H1 (cell line): ENCODE measurements around the gene ARMC6. TPM values are rescaled to one million over a fixed set of nuclear protein-coding genes. Genes with fewer than 3 reads are reported as not detected.

Experiments used
- CTCF ChIA-PET: fragments of 300-600 bp; sonication (Branson Sonifier 250); formaldehyde crosslinking; loops from one replicate; lab custom pipeline; 2021; ENCODE audit not compliant: partially characterized antibody; lab: Charles Lee
- POLR2A ChIA-PET: fragments of 300-600 bp; sonication (Branson Sonifier 250); formaldehyde crosslinking; loops from one replicate; lab custom pipeline; 2021; ENCODE audit warnings: inconsistent platforms; ENCODE audit not compliant: partially characterized antibody; lab: Charles Lee
- DNase-seq, 2 experiments: peaks; one replicate each; pipeline versions ENCODE4 v3.0.0 to v3.0.0-alpha.2; 2010 to 2022; ENCODE audit warnings: low spot score in 2 of 2, low read depth in 1 of 2, mixed read lengths in 1 of 2
- FAIRE-seq: peaks from 2 replicates; lab custom pipeline; 2011; peaks lifted over from hg19 to GRCh38; lab: Jason Lieb, UNC
- H2AFZ ChIP-seq: 2 replicates; pipeline ENCODE4 v1.8.1; 2012; ENCODE audit warnings: low read length, inconsistent platforms
- H2AK5ac ChIP-seq: 2 replicates; pipeline ENCODE4 v1.6.1; 2013; ENCODE audit warnings: low read depth, low read length
- H2BK120ac ChIP-seq: replicated peaks from 2 replicates; pipeline ENCODE3; 2013; ENCODE audit warnings: low read depth, low read length, inconsistent platforms
- H2BK12ac ChIP-seq: 2 replicates; pipeline ENCODE4 v1.6.1; 2013; ENCODE audit warnings: low read depth, low read length
- H2BK15ac ChIP-seq: 2 replicates; pipeline ENCODE4 v1.6.1; 2013; ENCODE audit warnings: low read length
- H2BK20ac ChIP-seq: 2 replicates; pipeline ENCODE4 v1.6.1; 2013; ENCODE audit warnings: low read length
- H2BK5ac ChIP-seq: 2 replicates; pipeline ENCODE4 v1.6.1; 2013; ENCODE audit warnings: low read depth, low read length
- H3K14ac ChIP-seq: 2 replicates; pipeline ENCODE4 v1.6.1; 2013; ENCODE audit warnings: inconsistent platforms; ENCODE audit not compliant: insufficient read length
- H3K18ac ChIP-seq: 2 replicates; pipeline ENCODE4 v1.6.1; 2013; ENCODE audit warnings: low read length; ENCODE audit errors: extremely low read depth
- H3K23ac ChIP-seq: 2 replicates; pipeline ENCODE4 v1.6.1; 2013; ENCODE audit warnings: inconsistent platforms; ENCODE audit not compliant: insufficient read length
- H3K23me2 ChIP-seq: 2 replicates; pipeline ENCODE4 v1.6.1; 2013; ENCODE audit warnings: low read depth, low read length
- H3K27ac ChIP-seq: 2 replicates; pipeline ENCODE4 v1.6.1; 2011; ENCODE audit warnings: low read depth, low read length, inconsistent platforms
- H3K27me3 ChIP-seq, 4 experiments: replicated peaks in 1 of 4; 1 replicate in 1 of 4; 2 replicates in 3 of 4; pipeline versions ENCODE4 v1.6.1 to v1.8.1; 2011 to 2013; ENCODE audit warnings: low read length in 3 of 4, mild to moderate bottlenecking in 3 of 4, inconsistent platforms in 2 of 4, mixed read lengths in 2 of 4, moderate library complexity in 1 of 4; ENCODE audit not compliant: control insufficient read depth in 3 of 4, insufficient read depth in 3 of 4; ENCODE audit errors: extremely low read depth in 1 of 4
- H3K36me3 ChIP-seq, 4 experiments: 2 replicates each; pipeline versions ENCODE4 v1.6.1 to v1.8.1; 2011 to 2013; ENCODE audit warnings: mild to moderate bottlenecking in 4 of 4, low read length in 3 of 4, moderate library complexity in 2 of 4, control low read depth in 1 of 4, inconsistent platforms in 1 of 4; ENCODE audit not compliant: insufficient read depth in 4 of 4, control insufficient read depth in 2 of 4
- H3K4ac ChIP-seq: replicated peaks from 2 replicates; pipeline ENCODE3; 2013; ENCODE audit warnings: low read length, low read depth, mixed read lengths, inconsistent platforms; ENCODE audit not compliant: insufficient read length
- H3K4me1 ChIP-seq, 4 experiments: replicated peaks in 1 of 4; 1 replicate in 1 of 4; 2 replicates in 3 of 4; pipeline versions ENCODE4 v1.6.1 to v1.8.1; 2011 to 2013; ENCODE audit warnings: low read length in 3 of 4, inconsistent platforms in 2 of 4, mixed read lengths in 1 of 4; ENCODE audit not compliant: insufficient read depth in 4 of 4, control insufficient read depth in 3 of 4
- H3K4me2 ChIP-seq, 2 experiments: 2 replicates each; pipeline versions ENCODE4 v1.6.1 to v1.8.1; 2011 to 2013; ENCODE audit warnings: low read depth in 2 of 2, low read length in 2 of 2, control low read depth in 1 of 2, inconsistent platforms in 1 of 2, mild to moderate bottlenecking in 1 of 2; ENCODE audit not compliant: insufficient read depth in 1 of 2
- H3K4me3 ChIP-seq, 4 experiments: fragments of 200-600, 300-600 bp in 1 of 4; sonication (generic), shearing (Covaris generic), sonication (Bioruptor Twin) in 1 of 4; 2 replicates each; pipeline versions ENCODE4 v1.5.1 to v1.8.1; 2011 to 2016; ENCODE audit warnings: low read length in 4 of 4, low read depth in 3 of 4, control low read depth in 2 of 4, inconsistent platforms in 2 of 4, mild to moderate bottlenecking in 2 of 4, mixed read lengths in 1 of 4, moderate library complexity in 1 of 4; ENCODE audit not compliant: insufficient read depth in 2 of 4; ENCODE audit errors: extremely low read depth in 1 of 4
- H3K56ac ChIP-seq: replicated peaks from 2 replicates; pipeline ENCODE3; 2013; ENCODE audit warnings: low read depth, mild to moderate bottlenecking, mixed read lengths, low read length, inconsistent platforms; ENCODE audit not compliant: insufficient read length
- H3K79me1 ChIP-seq: 2 replicates; pipeline ENCODE4 v1.6.1; 2013; ENCODE audit warnings: low read depth, low read length, control low read depth
- H3K79me2 ChIP-seq, 2 experiments: 2 replicates each; pipeline versions ENCODE4 v1.6.1 to v1.8.1; 2012 to 2013; ENCODE audit warnings: low read length in 2 of 2, mild to moderate bottlenecking in 2 of 2, inconsistent platforms in 1 of 2; ENCODE audit not compliant: insufficient read depth in 2 of 2, control insufficient read depth in 1 of 2
- H3K9ac ChIP-seq, 4 experiments: replicated peaks in 1 of 4; 1 replicate in 1 of 4; 2 replicates in 3 of 4; pipeline versions ENCODE4 v1.6.1 to v1.8.1; 2011 to 2013; ENCODE audit warnings: low read depth in 3 of 4, low read length in 3 of 4, control low read depth in 2 of 4, mild to moderate bottlenecking in 2 of 4, moderate library complexity in 2 of 4, inconsistent platforms in 1 of 4; ENCODE audit errors: extremely low read depth in 1 of 4
- H3K9me3 ChIP-seq, 2 experiments: 2 replicates each; pipeline versions ENCODE4 v1.6.1 to v1.8.1; 2012 to 2013; ENCODE audit warnings: mild to moderate bottlenecking in 2 of 2, moderate library complexity in 2 of 2, control low read depth in 1 of 2, inconsistent platforms in 1 of 2, low read depth in 1 of 2, low read length in 1 of 2, mixed read lengths in 1 of 2; ENCODE audit not compliant: insufficient read depth in 2 of 2
- H4K20me1 ChIP-seq, 2 experiments: replicated peaks in 1 of 2; 2 replicates each; pipeline versions ENCODE3 to v1.8.1; 2011 to 2013; ENCODE audit warnings: inconsistent platforms in 2 of 2, low read length in 2 of 2, mild to moderate bottlenecking in 1 of 2; ENCODE audit not compliant: insufficient read depth in 2 of 2, control insufficient read depth in 1 of 2
- H4K5ac ChIP-seq: 2 replicates; pipeline ENCODE4 v1.6.1; 2013; ENCODE audit warnings: low read length, low read depth, mixed read lengths, inconsistent platforms; ENCODE audit not compliant: insufficient read length
- H4K8ac ChIP-seq: 2 replicates; pipeline ENCODE4 v1.8.0; 2013; ENCODE audit warnings: mild to moderate bottlenecking, moderate library complexity, low read length, inconsistent platforms; ENCODE audit not compliant: insufficient read depth; ENCODE audit errors: extremely low read depth
- H4K91ac ChIP-seq: replicated peaks from 2 replicates; pipeline ENCODE3; 2013; ENCODE audit warnings: low read length, mixed read lengths, inconsistent platforms; ENCODE audit not compliant: insufficient read length
- BRCA1 ChIP-seq: IDR thresholded peaks from 2 replicates; pipeline ENCODE4 v1.6.1; 2012; ENCODE audit warnings: low read depth, low read length, improper control_type of control experiment
- GABPA ChIP-seq: IDR thresholded peaks from 2 replicates; pipeline ENCODE4 v1.6.1; 2011; ENCODE audit warnings: mild to moderate bottlenecking, low read length, moderate library complexity, borderline replicate concordance; ENCODE audit not compliant: insufficient read depth
- RXRA ChIP-seq: IDR thresholded peaks from 2 replicates; pipeline ENCODE4 v1.6.1; 2011; ENCODE audit warnings: low read depth, mild to moderate bottlenecking, low read length, moderate library complexity; ENCODE audit not compliant: insufficient read depth
- SP1 ChIP-seq: IDR thresholded peaks from 2 replicates; pipeline ENCODE4 v1.6.1; 2011; ENCODE audit warnings: low read depth, low read length
- SUZ12 ChIP-seq: fragments of 200-600 bp; sonication (generic); IDR thresholded peaks from 2 replicates; pipeline ENCODE4 v1.6.1; 2012; ENCODE audit warnings: mild to moderate bottlenecking, inconsistent platforms, low read length, moderate library complexity, mixed read lengths
- WGBS, 2 experiments: shearing (Covaris generic) in 1 of 2; methylation state at CpG; one replicate each; pipeline versions ENCODE4 v1.1.6 to v1.1.7; 2013 to 2015; ENCODE audit warnings: low lambda C conversion rate in 2 of 2, mixed read lengths in 2 of 2, inconsistent platforms in 1 of 2, low coverage in 1 of 2, missing lambda C conversion rate in 1 of 2; ENCODE audit not compliant: insufficient replicate concordance in 2 of 2, insufficient coverage in 1 of 2, insufficient read length in 1 of 2; ENCODE audit errors: extremely low coverage in 1 of 2, missing lambda C conversion rate in 1 of 2; 5-methylcytosine and 5-hydroxymethylcytosine counted together
- polyA plus RNA-seq, 7 experiments: library from polyadenylated mRNA; depleted of rRNA in 3 of 7; stranded (reverse) in 5 of 7; unstranded in 2 of 7; fragments of >200 nt in 5 of 7; fragments of 200-250 nt in 2 of 7; gene quantifications; 1 replicate in 5 of 7; 2 replicates in 1 of 7; 4 replicates in 1 of 7; pipeline versions ENCODE4 v1.2.1 to v1.2.3, GENCODE V29; 2011 to 2013; ENCODE audit warnings: missing spikeins in 2 of 7, mixed read lengths in 2 of 7
- total RNA-seq: library from RNA; stranded (reverse); fragmentation: NEBNext Ultra II Directional; extraction: Animal tissue kit (Norgen Biotek cat#: 25700); gene quantifications from 2 replicates; pipeline ENCODE4 v1.2.1, GENCODE V29; 2021

The ARMC6 gene
- total and polyA plus RNA-seq, 2 of the 8 experiments (the other 6 are each of a cell fraction or from before 2014, with no cell fraction given), result 67.1 to 68.3 TPM

- H4K8ac ChIP-seq, result no peak overlapping the region
- no peak overlapping the region for H3K27ac ChIP-seq
- POLR2A ChIA-PET, result no interaction called here
- H3K56ac ChIP-seq, result no peak overlapping the region
- H2BK120ac ChIP-seq, result no peak overlapping the region
- no peak overlapping the region for H2BK12ac ChIP-seq
- no peak overlapping the region for H2AFZ ChIP-seq
- 88% methylated on average over 10 of the region's 10 CpGs; no CpG with 5 or more reads in 1 of the 2 experiments for WGBS, 2 experiments
- no peak overlapping the region for H3K23ac ChIP-seq
- H3K4ac ChIP-seq, result no peak overlapping the region
- H2BK5ac ChIP-seq, result no peak overlapping the region
- no peak overlapping the region for H3K18ac ChIP-seq
- 0 out of 2 replicates have a peak, but pooled peaks cover 1% of the 10 kb centered on the region for H3K23me2 ChIP-seq
- H3K9me3 ChIP-seq, result no peaks in the 10 kb centered on the region
- H3K14ac ChIP-seq, result no peak overlapping the region
- H3K4me1 ChIP-seq, result peaks cover 0 to 8% (median 3%) of the 10 kb centered on the region in 4 experiments; a peak in 6 of 7 replicates
- CTCF ChIA-PET, result interaction anchor here (0.6 to 2.4 kb wide), 2 partner anchors 9 to 11 kb away, joined by 3 to 7 read pairs; no protein-coding TSS in a partner anchor
- H3K79me2 ChIP-seq, result no peaks in the 10 kb centered on the region
- no peak overlapping the region for H2BK15ac ChIP-seq
- H3K36me3 ChIP-seq, result peaks cover 10 to 36% (median 21%) of the 10 kb centered on the region in 4 experiments
- H3K27me3 ChIP-seq, result no peaks in the 10 kb centered on the region
- H3K4me2 ChIP-seq, result no peak overlapping the region
- FAIRE-seq (no peak), DNase-seq (no peak)
- no peak overlapping the region for H3K9ac ChIP-seq
- H2AK5ac ChIP-seq, result no peak overlapping the region
- H2BK20ac ChIP-seq, result no peak overlapping the region
- peaks cover 5 to 14% of the 10 kb centered on the region in 2 experiments for H4K20me1 ChIP-seq
- 0 out of 2 replicates have a peak, but pooled peaks cover 3% of the 10 kb centered on the region for H3K79me1 ChIP-seq
- H4K5ac ChIP-seq, result no peak overlapping the region
- H4K91ac ChIP-seq, result no peak overlapping the region
- no peak overlapping the region for H3K4me3 ChIP-seq
- no peak for TF ChIP-seq SP1
- TF ChIP-seq GABPA, result no peak
- no peak for TF ChIP-seq SUZ12
- no peak for TF ChIP-seq RXRA
- TF ChIP-seq BRCA1, result no peak
These were observed 40.3 kb upstream of the ARMC6 start for GRCh38 chr19:18993115-18993514.
